ENCODE data around the gene NUP214.
A peak's percentile ranks its signal among the peaks of the same experiment; 100 is the strongest.
"Not testable (repeated sequence)": the region's sequence is repeated elsewhere in the genome, so short reads cannot be mapped to it uniquely, and the experiment has no call there.

NUP214 gene

DNA sequence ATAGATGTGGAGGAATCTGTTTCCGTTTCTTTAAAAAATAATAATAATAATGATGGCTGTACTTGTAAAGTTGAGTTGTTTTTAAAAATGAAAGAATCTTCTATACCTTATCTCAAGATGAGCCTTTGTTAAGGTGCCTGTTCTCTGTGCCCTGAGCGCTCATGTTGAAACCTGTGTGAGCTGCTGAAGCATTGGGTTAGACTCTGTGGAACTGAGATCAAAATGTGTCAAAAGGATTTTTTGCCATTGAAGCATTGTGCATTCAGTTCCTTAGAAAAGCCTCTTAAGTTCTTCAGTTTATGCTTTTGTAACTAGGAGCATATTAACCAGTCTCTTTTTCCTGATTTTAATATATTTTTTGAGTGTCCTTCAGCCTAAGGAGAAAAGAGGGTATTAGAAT is 67.7 kb downstream of the NUP214 start:
- TF ChIP-seq POLR2A (IDR thresholded peaks at IDR 0.05; ENCODE audit: low read depth, low read length), result no peak
- no peak for TF ChIP-seq TAF1 (IDR thresholded peaks at IDR 0.05; ENCODE audit: low read depth, low read length)
- FAIRE-seq (no peak), DNase-seq (ENCODE audit: insufficient read length, low spot score) (no peak)

GRCh38 chr9:131194762-131195161 is 69.4 kb downstream of the NUP214 start:
- no peak for FAIRE-seq
- TF ChIP-seq POLR2AphosphoS5 (IDR thresholded peaks at IDR 0.05; ENCODE audit: low read depth, low read length) (no peak), TAF1 (IDR thresholded peaks at IDR 0.05; ENCODE audit: low read depth, low read length) (no peak), PAX5 (IDR thresholded peaks at IDR 0.05; ENCODE audit: insufficient read depth, low read length, severe bottlenecking) (no peak), POLR2A (IDR thresholded peaks at IDR 0.05; ENCODE audit: low read depth, low read length) (no peak), SPI1 (IDR thresholded peaks at IDR 0.05; ENCODE audit: low read depth, low read length) (no peak)
- no peak for DNase-seq (ENCODE audit: insufficient read length, low spot score)

GRCh38 chr9:131197160-131197911 is 72.0 kb downstream of the NUP214 start:
- FAIRE-seq (no peak), DNase-seq (ENCODE audit: insufficient read length, low spot score) (no peak)
- TF ChIP-seq SPI1 (IDR thresholded peaks at IDR 0.05; ENCODE audit: low read depth, low read length) (no peak), POLR2AphosphoS5 (IDR thresholded peaks at IDR 0.05; ENCODE audit: low read depth, low read length) (no peak), POU2F2 (IDR thresholded peaks at IDR 0.05; ENCODE audit: low read depth, low read length) (no peak), POLR2A (IDR thresholded peaks at IDR 0.05; ENCODE audit: low read depth, low read length) (no peak), PAX5 (IDR thresholded peaks at IDR 0.05; ENCODE audit: insufficient read depth, low read length, severe bottlenecking) (no peak), TAF1 (IDR thresholded peaks at IDR 0.05; ENCODE audit: low read depth, low read length) (no peak)

DNA sequence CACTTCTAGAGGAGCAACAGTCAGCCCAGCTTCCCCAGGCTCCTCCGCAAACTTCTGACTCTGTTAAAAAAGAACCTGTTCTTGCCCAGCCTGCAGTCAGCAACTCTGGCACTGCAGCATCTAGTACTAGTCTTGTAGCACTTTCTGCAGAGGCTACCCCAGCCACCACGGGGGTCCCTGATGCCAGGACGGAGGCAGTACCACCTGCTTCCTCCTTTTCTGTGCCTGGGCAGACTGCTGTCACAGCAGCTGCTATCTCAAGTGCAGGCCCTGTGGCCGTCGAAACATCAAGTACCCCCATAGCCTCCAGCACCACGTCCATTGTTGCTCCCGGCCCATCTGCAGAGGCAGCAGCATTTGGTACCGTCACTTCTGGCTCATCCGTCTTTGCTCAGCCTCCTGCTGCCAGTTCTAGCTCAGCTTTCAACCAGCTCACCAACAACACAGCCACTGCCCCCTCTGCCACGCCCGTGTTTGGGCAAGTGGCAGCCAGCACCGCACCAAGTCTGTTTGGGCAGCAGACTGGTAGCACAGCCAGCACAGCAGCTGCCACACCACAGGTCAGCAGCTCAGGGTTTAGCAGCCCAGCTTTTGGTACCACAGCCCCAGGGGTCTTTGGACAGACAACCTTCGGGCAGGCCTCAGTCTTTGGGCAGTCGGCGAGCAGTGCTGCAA is 72.8 kb downstream of the NUP214 start:
- TF ChIP-seq TAF1 (IDR thresholded peaks at IDR 0.05; ENCODE audit: low read depth, low read length) (no peak), POLR2AphosphoS5 (IDR thresholded peaks at IDR 0.05; ENCODE audit: low read depth, low read length) (0 out of 2 replicates have a peak, but pooled peaks have one; percentile 20)
- no peak for FAIRE-seq
- DNase-seq (ENCODE audit: insufficient read length, low spot score), result no peak

DNA sequence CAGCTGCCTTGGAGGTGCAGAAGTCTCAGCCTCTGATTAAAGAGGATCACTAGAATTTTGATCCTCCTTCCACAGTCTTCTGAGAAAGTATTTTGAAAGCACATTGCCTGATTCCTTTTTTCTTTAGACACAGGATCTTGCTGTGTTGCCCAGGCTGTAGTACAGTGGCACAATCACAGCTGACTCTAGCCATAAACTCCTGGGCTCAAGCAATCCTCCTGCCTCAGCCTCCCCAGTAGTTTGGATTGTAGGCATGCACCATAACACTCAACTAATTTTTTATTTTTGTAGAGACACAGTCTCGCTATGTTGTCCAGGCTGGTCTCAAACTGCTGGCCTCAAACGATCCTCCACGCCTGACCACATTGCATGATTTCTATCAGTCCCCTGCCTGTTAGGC is 76.5 kb downstream of the NUP214 start:
- FAIRE-seq (no peak), DNase-seq (ENCODE audit: insufficient read length, low spot score) (no peak)
- TF ChIP-seq POLR2AphosphoS5 (IDR thresholded peaks at IDR 0.05; ENCODE audit: low read depth, low read length), result no peak
- no peak for TF ChIP-seq SPI1 (IDR thresholded peaks at IDR 0.05; ENCODE audit: low read depth, low read length)
- TF ChIP-seq PAX5 (IDR thresholded peaks at IDR 0.05; ENCODE audit: insufficient read depth, low read length, severe bottlenecking), result no peak
- TF ChIP-seq TAF1 (IDR thresholded peaks at IDR 0.05; ENCODE audit: low read depth, low read length), result no peak
- no peak for TF ChIP-seq POLR2A (IDR thresholded peaks at IDR 0.05; ENCODE audit: low read depth, low read length)
- TF ChIP-seq POU2F2 (IDR thresholded peaks at IDR 0.05; ENCODE audit: low read depth, low read length), result no peak

DNA sequence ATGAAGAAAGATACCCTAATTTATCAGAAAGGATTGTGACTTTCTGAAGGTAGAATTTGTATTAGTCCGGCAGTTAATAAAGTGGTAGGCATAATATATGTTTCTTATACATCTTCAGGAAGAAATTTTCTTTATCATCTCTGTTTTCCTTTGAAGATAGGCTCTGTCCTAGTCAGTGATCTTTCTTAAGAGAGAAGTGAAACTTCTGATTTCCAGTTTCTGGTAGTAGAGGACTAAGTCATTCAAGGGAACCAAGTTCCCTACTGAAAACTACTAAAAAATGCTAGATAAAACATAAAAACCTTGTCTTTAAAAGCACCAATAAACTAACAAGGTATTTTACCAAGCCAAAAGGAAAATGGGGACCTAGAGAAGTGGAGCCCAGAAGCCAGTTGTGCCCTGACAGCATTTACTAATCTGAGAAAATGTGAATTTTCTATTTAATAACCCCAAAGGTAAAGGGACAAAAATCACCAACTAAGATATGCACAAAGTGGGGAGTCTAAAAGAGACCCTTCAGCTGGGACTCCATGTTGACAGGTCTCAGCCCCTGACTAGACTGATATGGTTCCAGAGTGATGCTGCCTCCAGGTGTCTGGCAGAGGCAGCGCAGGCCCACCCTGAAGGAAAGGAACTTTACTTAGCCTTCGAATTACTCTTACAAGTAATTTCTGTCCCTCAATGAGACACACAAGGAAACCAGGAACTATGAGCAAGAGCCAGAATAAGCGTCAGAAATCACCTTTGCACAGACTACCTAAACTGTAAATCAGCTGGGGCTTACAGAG is 78.2 kb downstream of the NUP214 start:
- DNase-seq (ENCODE audit: insufficient read length, low spot score) (no peak), FAIRE-seq (no peak)
- no peak for TF ChIP-seq POU2F2 (IDR thresholded peaks at IDR 0.05; ENCODE audit: low read depth, low read length)
- TF ChIP-seq POLR2A (IDR thresholded peaks at IDR 0.05; ENCODE audit: low read depth, low read length), result no peak
- TF ChIP-seq SPI1 (IDR thresholded peaks at IDR 0.05; ENCODE audit: low read depth, low read length), result peak; percentile 78

- no peak for TF ChIP-seq TAF1 (IDR thresholded peaks at IDR 0.05; ENCODE audit: low read depth, low read length)
- TF ChIP-seq SPI1 (IDR thresholded peaks at IDR 0.05; ENCODE audit: low read depth, low read length), result no peak
- TF ChIP-seq POLR2A (IDR thresholded peaks at IDR 0.05; ENCODE audit: low read depth, low read length), result no peak
- FAIRE-seq (no peak), DNase-seq (ENCODE audit: insufficient read length, low spot score) (no peak)
Observed at GRCh38 chr9:131204285-131204684, 78.9 kb downstream of the NUP214 start.

GRCh38 chr9:131206495-131206894 is 81.1 kb downstream of the NUP214 start:
- DNase-seq (ENCODE audit: insufficient read length, low spot score) (no peak), FAIRE-seq (no peak)
- TF ChIP-seq POLR2A (IDR thresholded peaks at IDR 0.05; ENCODE audit: low read depth, low read length) (no peak), POLR2AphosphoS5 (IDR thresholded peaks at IDR 0.05; ENCODE audit: low read depth, low read length) (no peak)

GRCh38 chr9:131211920-131212319 is 86.5 kb downstream of the NUP214 start:
- DNase-seq (ENCODE audit: insufficient read length, low spot score); FAIRE-seq: not testable (repeated sequence)

DNA sequence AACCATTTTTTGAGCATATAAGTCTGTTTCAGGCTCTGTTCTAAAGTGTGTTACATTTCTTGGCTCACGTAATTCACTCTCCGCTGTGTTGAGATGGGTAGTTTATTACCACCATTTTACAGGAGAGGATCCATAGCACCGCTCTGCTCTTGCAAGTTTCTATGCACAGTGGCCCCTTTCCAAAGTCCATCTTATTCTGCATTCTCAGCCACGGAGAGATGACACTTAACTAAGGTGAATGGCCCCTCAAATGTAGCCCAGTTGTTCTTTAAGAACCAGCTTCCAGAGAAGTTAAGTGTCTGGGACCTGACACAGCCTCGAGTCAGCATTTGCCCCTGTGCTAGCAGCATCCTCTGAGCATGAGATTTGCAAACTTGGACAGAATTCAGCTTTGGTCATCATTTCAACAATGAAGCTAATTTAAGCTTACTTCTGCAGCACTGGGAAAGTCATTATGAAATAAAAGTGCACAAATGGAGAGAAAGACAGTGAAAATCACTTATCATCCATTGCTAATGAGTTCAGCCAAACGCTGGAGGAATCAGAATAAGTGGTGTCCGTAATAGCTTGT is 89.0 kb downstream of the NUP214 start:
- FAIRE-seq (no peak), DNase-seq (ENCODE audit: insufficient read length, low spot score) (no peak)
- TF ChIP-seq PAX5 (IDR thresholded peaks at IDR 0.05; ENCODE audit: insufficient read depth, low read length, severe bottlenecking) (no peak), POU2F2 (IDR thresholded peaks at IDR 0.05; ENCODE audit: low read depth, low read length) (no peak), POLR2A (IDR thresholded peaks at IDR 0.05; ENCODE audit: low read depth, low read length) (no peak), TAF1 (IDR thresholded peaks at IDR 0.05; ENCODE audit: low read depth, low read length) (no peak), POLR2AphosphoS5 (IDR thresholded peaks at IDR 0.05; ENCODE audit: low read depth, low read length) (no peak), SPI1 (IDR thresholded peaks at IDR 0.05; ENCODE audit: low read depth, low read length) (no peak)
